ENCODE data around the gene JMJD8. TPM values are rescaled to one million over a fixed set of nuclear protein-coding genes. Genes with fewer than 3 reads are reported as not detected.

The JMJD8 gene
- total and polyA plus RNA-seq, 4 donors, result 21.2 to 52.6 (median 33.4) TPM

DNA sequence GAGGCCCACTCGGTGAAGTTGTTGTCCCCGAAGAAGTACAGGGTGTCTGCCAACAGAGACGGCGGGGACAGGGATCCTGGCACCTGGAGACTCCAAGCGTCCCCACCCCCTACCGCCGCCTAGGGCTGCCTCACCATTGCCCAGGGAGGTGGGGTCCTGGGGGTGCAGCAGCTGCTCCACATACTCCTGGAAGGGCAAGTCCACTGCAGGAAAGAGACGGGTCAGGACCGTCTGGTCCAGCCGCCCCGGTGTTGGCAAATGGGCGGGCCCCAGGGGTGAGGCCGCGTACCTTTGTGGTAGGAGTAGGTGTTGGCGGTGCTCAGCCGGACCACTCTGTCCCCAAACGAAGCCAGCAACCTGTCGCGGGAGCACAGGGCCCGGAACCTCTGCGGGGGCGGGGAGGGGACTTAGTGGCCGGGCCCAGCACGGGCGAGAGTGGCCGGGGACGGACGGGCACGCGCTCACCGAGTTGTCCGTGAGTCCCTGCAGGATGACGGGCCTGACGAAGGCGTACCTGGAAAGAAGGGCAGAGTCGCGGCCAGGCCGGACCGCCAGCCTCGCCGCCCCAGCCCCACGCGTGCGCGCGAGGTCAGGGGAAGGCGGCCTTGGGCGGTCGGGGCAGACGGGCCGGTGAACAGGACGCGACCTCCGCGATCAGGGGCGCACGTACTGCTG lies 601 bp downstream of the JMJD8 start:
- Histone ChIP-seq H3K4me1 (ENCODE audit: control insufficient read depth in 4 of 4, insufficient read depth in 4 of 4, low read length in 3 of 4) (peaks cover 25 to 58% (median 46%) of the 10 kb centered on the region in 4 donors), H3K9me3 (ENCODE audit: control insufficient read depth in 4 of 4, low read length in 3 of 4) (no peaks in the 10 kb centered on the region), H3K27ac (ENCODE audit: low read depth in 1 of 2, low read length in 2 of 2) (peak overlapping the region in 1 of 2 donors; percentile 60), H3K9ac (ENCODE audit: low read depth in 1 of 2, low read length in 2 of 2) (no peak overlapping the region), H3K27me3 (ENCODE audit: control insufficient read depth in 4 of 4, insufficient read depth in 4 of 4, low read length in 3 of 4) (no peaks in the 10 kb centered on the region), H3K4me3 (ENCODE audit: low read depth in 1 of 3, low read length in 3 of 3) (peak overlapping the region; percentile 57 to 85 (median 61)), H3K36me3 (ENCODE audit: control insufficient read depth in 4 of 4, insufficient read depth in 3 of 4, low read depth in 1 of 4, low read length in 3 of 4) (peaks cover 8 to 21% (median 12%) of the 10 kb centered on the region in 4 donors)
- WGBS, result 10% methylated on average over 57 of the region's 57 CpGs
- DNase-seq (ENCODE audit: low spot score), result no peak
- TF ChIP-seq FOXA1 (IDR thresholded peaks at IDR 0.05) (no peak), HNF4G (IDR thresholded peaks at IDR 0.05) (no peak), RAD21 (IDR thresholded peaks at IDR 0.05) (no peak), FOXA2 (IDR thresholded peaks at IDR 0.05) (no peak), EGR1 (IDR thresholded peaks at IDR 0.05; ENCODE audit: low read depth in 2 of 2) (no peak), JUND (IDR thresholded peaks at IDR 0.05) (no peak)
- TF ChIP-seq, protein P1, sequence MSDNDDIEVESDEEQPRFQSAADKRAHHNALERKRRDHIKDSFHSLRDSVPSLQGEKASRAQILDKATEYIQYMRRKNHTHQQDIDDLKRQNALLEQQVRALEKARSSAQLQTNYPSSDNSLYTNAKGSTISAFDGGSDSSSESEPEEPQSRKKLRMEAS (IDR thresholded peaks at IDR 0.05), result no peak
- TF ChIP-seq, protein P2, sequence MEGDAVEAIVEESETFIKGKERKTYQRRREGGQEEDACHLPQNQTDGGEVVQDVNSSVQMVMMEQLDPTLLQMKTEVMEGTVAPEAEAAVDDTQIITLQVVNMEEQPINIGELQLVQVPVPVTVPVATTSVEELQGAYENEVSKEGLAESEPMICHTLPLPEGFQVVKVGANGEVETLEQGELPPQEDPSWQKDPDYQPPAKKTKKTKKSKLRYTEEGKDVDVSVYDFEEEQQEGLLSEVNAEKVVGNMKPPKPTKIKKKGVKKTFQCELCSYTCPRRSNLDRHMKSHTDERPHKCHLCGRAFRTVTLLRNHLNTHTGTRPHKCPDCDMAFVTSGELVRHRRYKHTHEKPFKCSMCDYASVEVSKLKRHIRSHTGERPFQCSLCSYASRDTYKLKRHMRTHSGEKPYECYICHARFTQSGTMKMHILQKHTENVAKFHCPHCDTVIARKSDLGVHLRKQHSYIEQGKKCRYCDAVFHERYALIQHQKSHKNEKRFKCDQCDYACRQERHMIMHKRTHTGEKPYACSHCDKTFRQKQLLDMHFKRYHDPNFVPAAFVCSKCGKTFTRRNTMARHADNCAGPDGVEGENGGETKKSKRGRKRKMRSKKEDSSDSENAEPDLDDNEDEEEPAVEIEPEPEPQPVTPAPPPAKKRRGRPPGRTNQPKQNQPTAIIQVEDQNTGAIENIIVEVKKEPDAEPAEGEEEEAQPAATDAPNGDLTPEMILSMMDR (IDR thresholded peaks at IDR 0.05; ENCODE audit: low read depth, low read length, missing input control), result no peak
- TF ChIP-seq, protein P3, sequence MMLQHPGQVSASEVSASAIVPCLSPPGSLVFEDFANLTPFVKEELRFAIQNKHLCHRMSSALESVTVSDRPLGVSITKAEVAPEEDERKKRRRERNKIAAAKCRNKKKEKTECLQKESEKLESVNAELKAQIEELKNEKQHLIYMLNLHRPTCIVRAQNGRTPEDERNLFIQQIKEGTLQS (IDR thresholded peaks at IDR 0.05), result no peak

DNA sequence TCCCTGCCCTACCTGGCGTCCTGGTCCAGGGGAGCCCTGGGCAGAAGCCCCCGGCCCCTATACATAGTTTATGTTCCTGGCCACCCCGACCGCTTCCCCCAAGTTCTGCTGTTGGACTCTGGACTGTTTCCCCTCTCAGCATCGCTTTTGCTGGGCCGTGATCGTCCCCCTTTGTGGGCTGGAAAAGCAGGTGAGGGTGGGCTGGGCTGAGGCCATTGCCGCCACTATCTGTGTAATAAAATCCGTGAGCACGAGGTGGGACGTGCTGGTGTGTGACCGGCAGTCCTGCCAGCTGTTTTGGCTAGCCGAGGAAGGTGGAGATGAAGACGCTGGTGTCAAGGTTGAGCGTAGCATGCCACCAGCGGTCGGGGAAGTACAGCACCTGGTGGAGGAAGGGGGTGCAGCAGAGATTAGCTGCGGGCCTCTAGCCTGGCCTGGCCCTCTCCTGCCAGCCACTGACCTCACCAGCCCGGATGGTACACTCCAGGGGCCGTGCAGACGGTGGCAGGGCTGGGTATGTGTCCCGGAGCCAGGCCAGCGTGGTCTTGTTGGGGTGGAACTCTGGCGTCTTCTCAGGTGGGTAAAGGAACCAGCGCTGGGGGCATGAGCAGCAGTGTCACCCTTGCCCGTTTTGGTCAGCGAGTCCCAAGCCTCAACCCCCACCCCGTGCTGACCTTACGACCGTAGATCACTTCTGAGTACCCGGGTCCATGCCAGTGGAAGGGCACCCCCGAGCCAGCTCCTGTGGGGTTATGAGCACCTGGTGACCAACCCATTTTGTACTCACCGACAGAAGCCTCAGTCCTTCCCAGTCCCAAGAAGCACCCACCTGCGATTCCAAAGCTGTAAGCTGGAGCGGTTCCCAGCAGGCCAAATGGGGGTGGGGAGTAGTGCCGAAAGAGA lies 1.4 kb downstream of the JMJD8 start:
- 83% methylated on average over 36 of the region's 36 CpGs for WGBS
- Histone ChIP-seq H3K36me3 (ENCODE audit: control insufficient read depth in 4 of 4, insufficient read depth in 3 of 4, low read depth in 1 of 4, low read length in 3 of 4) (peaks cover 8 to 21% (median 12%) of the 10 kb centered on the region in 4 donors), H3K27me3 (ENCODE audit: control insufficient read depth in 4 of 4, insufficient read depth in 4 of 4, low read length in 3 of 4) (no peaks in the 10 kb centered on the region), H3K4me3 (ENCODE audit: low read depth in 1 of 3, low read length in 3 of 3) (peak overlapping the region in 2 of 3 donors; percentile 57 to 85), H3K27ac (ENCODE audit: low read depth in 1 of 2, low read length in 2 of 2) (no peak overlapping the region), H3K4me1 (ENCODE audit: control insufficient read depth in 4 of 4, insufficient read depth in 4 of 4, low read length in 3 of 4) (peaks cover 25 to 57% (median 46%) of the 10 kb centered on the region in 4 donors), H3K9me3 (ENCODE audit: control insufficient read depth in 4 of 4, low read length in 3 of 4) (no peaks in the 10 kb centered on the region), H3K9ac (ENCODE audit: low read depth in 1 of 2, low read length in 2 of 2) (no peak overlapping the region)
- no peak for DNase-seq (ENCODE audit: low spot score)
- TF ChIP-seq FOXA1 (IDR thresholded peaks at IDR 0.05) (no peak), HNF4A (conservative IDR thresholded peaks at IDR 0.05) (no peak), TAF1 (conservative IDR thresholded peaks at IDR 0.05) (no peak), FOXA2 (IDR thresholded peaks at IDR 0.05) (no peak), JUND (IDR thresholded peaks at IDR 0.05) (no peak), RXRA (IDR thresholded peaks at IDR 0.05) (no peak), EGR1 (IDR thresholded peaks at IDR 0.05; ENCODE audit: low read depth in 2 of 2) (no peak), GABPA (IDR thresholded peaks at IDR 0.05 in 1 of 2, conservative IDR thresholded peaks at IDR 0.05 in 1 of 2) (no peak), HNF4G (IDR thresholded peaks at IDR 0.05) (no peak), SP1 (IDR thresholded peaks at IDR 0.05) (no peak)
- TF ChIP-seq, protein P4, sequence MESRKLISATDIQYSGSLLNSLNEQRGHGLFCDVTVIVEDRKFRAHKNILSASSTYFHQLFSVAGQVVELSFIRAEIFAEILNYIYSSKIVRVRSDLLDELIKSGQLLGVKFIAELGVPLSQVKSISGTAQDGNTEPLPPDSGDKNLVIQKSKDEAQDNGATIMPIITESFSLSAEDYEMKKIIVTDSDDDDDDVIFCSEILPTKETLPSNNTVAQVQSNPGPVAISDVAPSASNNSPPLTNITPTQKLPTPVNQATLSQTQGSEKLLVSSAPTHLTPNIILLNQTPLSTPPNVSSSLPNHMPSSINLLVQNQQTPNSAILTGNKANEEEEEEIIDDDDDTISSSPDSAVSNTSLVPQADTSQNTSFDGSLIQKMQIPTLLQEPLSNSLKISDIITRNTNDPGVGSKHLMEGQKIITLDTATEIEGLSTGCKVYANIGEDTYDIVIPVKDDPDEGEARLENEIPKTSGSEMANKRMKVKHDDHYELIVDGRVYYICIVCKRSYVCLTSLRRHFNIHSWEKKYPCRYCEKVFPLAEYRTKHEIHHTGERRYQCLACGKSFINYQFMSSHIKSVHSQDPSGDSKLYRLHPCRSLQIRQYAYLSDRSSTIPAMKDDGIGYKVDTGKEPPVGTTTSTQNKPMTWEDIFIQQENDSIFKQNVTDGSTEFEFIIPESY (IDR thresholded peaks at IDR 0.05), result no peak
- TF ChIP-seq, protein P2 (IDR thresholded peaks at IDR 0.05; ENCODE audit: low read depth, low read length, missing input control), result no peak
- TF ChIP-seq, protein P1 (IDR thresholded peaks at IDR 0.05), result no peak
